ENCODE data around the gene MCHR1. TPM values are rescaled to one million over a fixed set of nuclear protein-coding genes. Genes with fewer than 3 reads are reported as not detected.

The MCHR1 gene
- total RNA-seq, 1 experiment from 2014 or later, result not detected

DNA sequence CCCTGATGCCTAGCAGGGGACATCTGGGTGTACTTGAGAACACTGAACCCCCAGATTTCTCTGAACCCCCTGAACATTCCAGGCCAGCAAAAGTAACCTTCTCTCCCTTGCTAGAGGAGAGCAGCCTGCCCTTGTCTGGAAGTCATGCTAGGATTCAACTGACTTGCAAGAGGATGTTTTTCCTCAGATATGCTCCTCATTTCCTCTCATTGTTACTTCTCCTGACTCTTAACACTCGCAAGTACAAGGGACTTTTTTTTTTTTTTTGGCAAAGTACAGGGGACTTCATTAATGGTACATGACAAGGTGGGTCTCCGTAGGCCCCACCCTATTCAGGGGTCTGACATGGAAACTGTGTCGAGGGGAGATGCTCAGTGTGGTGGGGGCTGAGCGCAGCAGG, 6.3 kb upstream of the MCHR1 start:
- Histone ChIP-seq H4K20me1 (ENCODE audit: insufficient read depth) (no peaks in the 10 kb centered on the region), H3K9me3 (ENCODE audit: control insufficient read depth in 1 of 2, insufficient read depth in 1 of 2, low read depth in 1 of 2, low read length in 2 of 2) (no peaks in the 10 kb centered on the region), H3K9me2 (ENCODE audit: insufficient read depth) (no peaks in the 10 kb centered on the region), H2AFZ (ENCODE audit: low read depth, low read length, poor library complexity, severe bottlenecking) (no peak overlapping the region), H3K27ac (ENCODE audit: low read depth, low read length) (no peak overlapping the region), H3K4me1 (ENCODE audit: control insufficient read depth in 1 of 2, insufficient read depth in 2 of 2, low read length in 2 of 2) (peaks cover 0 to 10% of the 10 kb centered on the region in 2 experiments; a peak in 2 of 4 replicates), H3K27me3 (ENCODE audit: insufficient read depth, low read length) (no peaks in the 10 kb centered on the region), H3K36me3 (ENCODE audit: control insufficient read depth in 1 of 2, insufficient read depth in 2 of 2, low read length in 2 of 2) (no peaks in the 10 kb centered on the region), H3K9ac (ENCODE audit: low read length) (no peak overlapping the region), H3K4me2 (ENCODE audit: low read length) (no peak overlapping the region), H3K4me3 (replicated peaks in 1 of 2; ENCODE audit: low read depth in 1 of 2, low read length in 2 of 2) (no peak overlapping the region), H3K79me2 (ENCODE audit: insufficient read depth, low read length) (no peaks in the 10 kb centered on the region)
- ATAC-seq (no peak), DNase-seq (ENCODE audit: low read depth, low spot score) (no peak)
- intact Hi-C loops (cut with micrococcal nuclease), result no loop called here
- ChIA-PET RAD21 (ENCODE audit: low non-redundant PET in 1 of 2, low total read pairs in 2 of 2, uncharacterized antibody in 2 of 2, unreplicated experiment in 2 of 2) (no interaction called here), POLR2A (no interaction called here), CTCF (no interaction called here)
- TF ChIP-seq CEBPB (IDR thresholded peaks at IDR 0.05; ENCODE audit: low read depth), result no peak
- no peak for TF ChIP-seq SRF (IDR thresholded peaks at IDR 0.05; ENCODE audit: low read depth)
- TF ChIP-seq ELF1 (IDR thresholded peaks at IDR 0.05; ENCODE audit: borderline replicate concordance, low read depth), result no peak
- no peak for TF ChIP-seq YY1 (IDR thresholded peaks at IDR 0.05; ENCODE audit: extremely low read depth, insufficient replicate concordance, low read depth, low read length)
- no peak for TF ChIP-seq RAD21 (IDR thresholded peaks at IDR 0.05; ENCODE audit: low read depth)
- no peak for TF ChIP-seq POLR2AphosphoS5 (IDR thresholded peaks at IDR 0.05; ENCODE audit: low read depth, low read length)
- TF ChIP-seq, protein P1, sequence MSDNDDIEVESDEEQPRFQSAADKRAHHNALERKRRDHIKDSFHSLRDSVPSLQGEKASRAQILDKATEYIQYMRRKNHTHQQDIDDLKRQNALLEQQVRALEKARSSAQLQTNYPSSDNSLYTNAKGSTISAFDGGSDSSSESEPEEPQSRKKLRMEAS (IDR thresholded peaks at IDR 0.05), result no peak
- TF ChIP-seq EZH2 (IDR thresholded peaks at IDR 0.05), result no peak
- no peak for TF ChIP-seq SP1 (IDR thresholded peaks at IDR 0.05; ENCODE audit: low read depth)
- no peak for TF ChIP-seq POLR2A (IDR thresholded peaks at IDR 0.05; ENCODE audit: borderline replicate concordance, extremely low read depth, insufficient read depth, insufficient read length)
- no peak for TF ChIP-seq EGR1 (IDR thresholded peaks at IDR 0.05; ENCODE audit: low read depth)
- TF ChIP-seq ZFX (IDR thresholded peaks at IDR 0.05), result no peak
- no peak for TF ChIP-seq TCF7L2 (IDR thresholded peaks at IDR 0.05; ENCODE audit: borderline replicate concordance, extremely low read depth, insufficient read depth, insufficient read length)
- TF ChIP-seq EZH2phosphoT487 (IDR thresholded peaks at IDR 0.05; ENCODE audit: borderline replicate concordance), result no peak
- TF ChIP-seq FOSL1 (IDR thresholded peaks at IDR 0.05; ENCODE audit: low read depth), result no peak
- TF ChIP-seq ZBTB33 (IDR thresholded peaks at IDR 0.05; ENCODE audit: extremely low read depth, insufficient replicate concordance, low read length), result no peak
- BruUV-seq (replicated peaks), result no TSS peak
